HepG2 (cell line): ENCODE results near the gene SAP25. TPM values are rescaled to one million over a fixed set of nuclear protein-coding genes. Genes with fewer than 3 reads are reported as not detected.

ENCODE experiments used
- CREBL2 ChIP-seq: sonication (generic); formaldehyde crosslinking; IDR thresholded peaks from 2 replicates; pipeline ENCODE4 v1.8.1; 2023; ENCODE audit warnings: missing genetic modification reagents, mild to moderate bottlenecking, borderline replicate concordance
- ELF4 ChIP-seq: sonication (generic); formaldehyde crosslinking; IDR thresholded peaks from 2 replicates; pipeline ENCODE4 v1.5.0; 2020; ENCODE audit warnings: missing genetic modification reagents, mild to moderate bottlenecking, moderate library complexity, borderline replicate concordance
- ESRRA ChIP-seq: sonication (generic); formaldehyde crosslinking; IDR thresholded peaks from 2 replicates; pipeline ENCODE4 v1.5.1; 2020; ENCODE audit warnings: mild to moderate bottlenecking, low read depth, missing genetic modification reagents
- GTF3A ChIP-seq: sonication (generic); formaldehyde crosslinking; conservative IDR thresholded peaks from 2 replicates; pipeline ENCODE4 v1.4.0; 2020; ENCODE audit warnings: mild to moderate bottlenecking, missing genetic modification reagents
- MBNL3 ChIP-seq: fragments of 250-450 bp; sonication (Bioruptor Pico); conservative IDR thresholded peaks from 2 replicates; pipeline ENCODE4 v1.8.0; 2022; ENCODE audit warnings: mild to moderate bottlenecking, inconsistent platforms
- NFIB ChIP-seq: sonication (generic); formaldehyde crosslinking; IDR thresholded peaks from 2 replicates; pipeline ENCODE4 v1.9.0; 2021; ENCODE audit warnings: missing genetic modification reagents, mild to moderate bottlenecking, borderline replicate concordance
- NKX3-1 ChIP-seq: sonication (generic); formaldehyde crosslinking; IDR thresholded peaks from 2 replicates; pipeline ENCODE4 v1.5.0; 2020; ENCODE audit warnings: missing genetic modification reagents
- NR3C1 ChIP-seq: sonication (generic); formaldehyde crosslinking; IDR thresholded peaks from 2 replicates; pipeline ENCODE4 v1.4.0; 2020; ENCODE audit warnings: missing genetic modification reagents
- SOX6 ChIP-seq, 2 experiments: fragments of 450-650 bp in 1 of 2; sonication (generic) in 1 of 2; formaldehyde crosslinking in 1 of 2; IDR thresholded peaks; 2 replicates each; pipeline versions ENCODE4 v1.4.0 to v1.6.1; 2017 to 2020; ENCODE audit warnings: antibody characterized with exemption in 1 of 2, mild to moderate bottlenecking in 1 of 2, missing genetic modification reagents in 1 of 2
- THRA ChIP-seq: sonication (generic); formaldehyde crosslinking; IDR thresholded peaks from 2 replicates; pipeline ENCODE4 v1.4.0; 2020; ENCODE audit warnings: missing genetic modification reagents, borderline replicate concordance
- polyA plus RNA-seq, 8 experiments: library from polyadenylated mRNA; depleted of rRNA in 3 of 8; stranded (reverse) in 7 of 8; unstranded in 1 of 8; fragments of >200 nt; fragmentation: Illumina TruSeq in 4 of 8; extraction: Trizol in 4 of 8; gene quantifications; 2 replicates each; pipeline versions ENCODE4 v1.2.1 to v1.2.3, GENCODE V29; 2011 to 2016; ENCODE audit warnings: low read depth in 4 of 8, missing spikeins in 1 of 8, mixed read lengths in 1 of 8; ENCODE audit not compliant: insufficient read depth in 1 of 8
- total RNA-seq, 5 experiments: library from RNA; depleted of rRNA; stranded (reverse); fragments of >200 nt; fragmentation: Illumina TruSeq; extraction: Trizol; gene quantifications; 2 replicates each; pipeline ENCODE4 v1.2.3, GENCODE V29; 2016; ENCODE audit warnings: low read depth in 1 of 5
- TF ChIP-seq, protein P1 (sequence below): sonication (generic); formaldehyde crosslinking; IDR thresholded peaks from 2 replicates; pipeline ENCODE4 v1.4.0; 2020; ENCODE audit warnings: low read depth, missing genetic modification reagents
- TF ChIP-seq, protein P2 (sequence below): IDR thresholded peaks from 2 replicates; pipeline ENCODE4 v1.6.1; 2018; ENCODE audit warnings: missing genetic modification reagents, mild to moderate bottlenecking, missing compliant biosample characterization

SAP25 gene
- total and polyA plus RNA-seq, 2 of the 13 experiments (the other 11 are each of a cell fraction or from before 2014, with no cell fraction given), result 0.15 to 0.20 TPM

GRCh38 chr7:100545360-100546128 lies 28.2 kb downstream of the SAP25 start (continued):
- TF ChIP-seq SOX6 (IDR thresholded peaks at IDR 0.05), result no peak
- TF ChIP-seq SOX6 (CRISPR knock-in tag; IDR thresholded peaks at IDR 0.05), result peak; percentile 52; the same call in 1 of the 2 replicates
- TF ChIP-seq ESRRA (CRISPR knock-in tag), result 0 out of 2 replicates have a peak, but pooled peaks have one; percentile 23
- no peak for TF ChIP-seq MBNL3 (CRISPR knock-in tag)
- TF ChIP-seq GTF3A, result no peak
- TF ChIP-seq, protein P1, sequence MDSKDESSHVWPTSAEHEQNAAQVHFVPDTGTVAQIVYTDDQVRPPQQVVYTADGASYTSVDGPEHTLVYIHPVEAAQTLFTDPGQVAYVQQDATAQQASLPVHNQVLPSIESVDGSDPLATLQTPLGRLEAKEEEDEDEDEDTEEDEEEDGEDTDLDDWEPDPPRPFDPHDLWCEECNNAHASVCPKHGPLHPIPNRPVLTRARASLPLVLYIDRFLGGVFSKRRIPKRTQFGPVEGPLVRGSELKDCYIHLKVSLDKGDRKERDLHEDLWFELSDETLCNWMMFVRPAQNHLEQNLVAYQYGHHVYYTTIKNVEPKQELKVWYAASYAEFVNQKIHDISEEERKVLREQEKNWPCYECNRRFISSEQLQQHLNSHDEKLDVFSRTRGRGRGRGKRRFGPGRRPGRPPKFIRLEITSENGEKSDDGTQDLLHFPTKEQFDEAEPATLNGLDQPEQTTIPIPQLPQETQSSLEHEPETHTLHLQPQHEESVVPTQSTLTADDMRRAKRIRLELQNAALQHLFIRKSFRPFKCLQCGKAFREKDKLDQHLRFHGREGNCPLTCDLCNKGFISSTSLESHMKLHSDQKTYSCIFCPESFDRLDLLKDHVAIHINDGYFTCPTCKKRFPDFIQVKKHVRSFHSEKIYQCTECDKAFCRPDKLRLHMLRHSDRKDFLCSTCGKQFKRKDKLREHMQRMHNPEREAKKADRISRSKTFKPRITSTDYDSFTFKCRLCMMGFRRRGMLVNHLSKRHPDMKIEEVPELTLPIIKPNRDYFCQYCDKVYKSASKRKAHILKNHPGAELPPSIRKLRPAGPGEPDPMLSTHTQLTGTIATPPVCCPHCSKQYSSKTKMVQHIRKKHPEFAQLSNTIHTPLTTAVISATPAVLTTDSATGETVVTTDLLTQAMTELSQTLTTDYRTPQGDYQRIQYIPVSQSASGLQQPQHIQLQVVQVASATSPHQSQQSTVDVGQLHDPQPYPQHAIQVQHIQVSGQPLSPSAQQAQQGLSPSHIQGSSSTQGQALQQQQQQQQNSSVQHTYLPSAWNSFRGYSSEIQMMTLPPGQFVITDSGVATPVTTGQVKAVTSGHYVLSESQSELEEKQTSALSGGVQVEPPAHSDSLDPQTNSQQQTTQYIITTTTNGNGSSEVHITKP (CRISPR knock-in tag), result 0 out of 2 replicates have a peak, but pooled peaks have one; percentile 26
- TF ChIP-seq NKX3-1 (CRISPR knock-in tag), result 0 out of 2 replicates have a peak, but pooled peaks have one; percentile 49
- no peak for TF ChIP-seq NFIB (CRISPR knock-in tag)
- 0 out of 2 replicates have a peak, but pooled peaks have one; percentile 3 for TF ChIP-seq ELF4 (CRISPR knock-in tag)
- no peak for TF ChIP-seq CREBL2 (CRISPR knock-in tag)
- TF ChIP-seq NR3C1 (CRISPR knock-in tag), result no peak
- TF ChIP-seq, protein P2, sequence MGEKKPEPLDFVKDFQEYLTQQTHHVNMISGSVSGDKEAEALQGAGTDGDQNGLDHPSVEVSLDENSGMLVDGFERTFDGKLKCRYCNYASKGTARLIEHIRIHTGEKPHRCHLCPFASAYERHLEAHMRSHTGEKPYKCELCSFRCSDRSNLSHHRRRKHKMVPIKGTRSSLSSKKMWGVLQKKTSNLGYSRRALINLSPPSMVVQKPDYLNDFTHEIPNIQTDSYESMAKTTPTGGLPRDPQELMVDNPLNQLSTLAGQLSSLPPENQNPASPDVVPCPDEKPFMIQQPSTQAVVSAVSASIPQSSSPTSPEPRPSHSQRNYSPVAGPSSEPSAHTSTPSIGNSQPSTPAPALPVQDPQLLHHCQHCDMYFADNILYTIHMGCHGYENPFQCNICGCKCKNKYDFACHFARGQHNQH (CRISPR knock-in tag), result peak; percentile 24; the same call in 1 of the 2 replicates
- TF ChIP-seq THRA (CRISPR knock-in tag), result peak; percentile 59
